Measurements from ENCODE around the gene SLC9A9.

Gene SLC9A9

GRCh38 chr3:143604402-143605185 lies 243.7 kb downstream of the SLC9A9 start:
- in situ Hi-C loops (cut with MboI; ENCODE audit: low sequenced_read_pairs) = no loop called here

- in situ Hi-C loops (cut with MboI; ENCODE audit: low sequenced_read_pairs) = no loop called here
Measured at GRCh38 chr3:143603774-143604173, 244.5 kb downstream of the SLC9A9 start.

- in situ Hi-C loops (cut with MboI; ENCODE audit: low sequenced_read_pairs) = no loop called here
Measured at GRCh38 chr3:143601723-143602484, 246.4 kb downstream of the SLC9A9 start.

- in situ Hi-C loops (cut with MboI; ENCODE audit: low sequenced_read_pairs) = no loop called here
Measured at GRCh38 chr3:143600756-143601718, 247.2 kb downstream of the SLC9A9 start.

GRCh38 chr3:143597774-143598652 lies 250.3 kb downstream of the SLC9A9 start:
- in situ Hi-C loops (cut with MboI; ENCODE audit: low sequenced_read_pairs) = no loop called here

GRCh38 chr3:143596957-143597642 lies 251.2 kb downstream of the SLC9A9 start:
- in situ Hi-C loops (cut with MboI; ENCODE audit: low sequenced_read_pairs) = no loop called here

- in situ Hi-C loops (cut with MboI; ENCODE audit: low sequenced_read_pairs) = no loop called here
Measured at GRCh38 chr3:143595456-143596077, 252.7 kb downstream of the SLC9A9 start.

- in situ Hi-C loops (cut with MboI; ENCODE audit: low sequenced_read_pairs) = no loop called here
Measured at GRCh38 chr3:143594206-143594605, 254.1 kb downstream of the SLC9A9 start.

- in situ Hi-C loops (cut with MboI; ENCODE audit: low sequenced_read_pairs) = no loop called here
Measured at GRCh38 chr3:143590660-143591059, 257.6 kb downstream of the SLC9A9 start.

- in situ Hi-C loops (cut with MboI; ENCODE audit: low sequenced_read_pairs) = no loop called here
Measured at GRCh38 chr3:143586576-143586975, 261.7 kb downstream of the SLC9A9 start.

GRCh38 chr3:143585720-143586456 lies 262.4 kb downstream of the SLC9A9 start:
- in situ Hi-C loops (cut with MboI; ENCODE audit: low sequenced_read_pairs) = no loop called here

- in situ Hi-C loops (cut with MboI; ENCODE audit: low sequenced_read_pairs) = no loop called here
Measured at GRCh38 chr3:143584474-143584873, 263.8 kb downstream of the SLC9A9 start.

GRCh38 chr3:143581972-143582722 lies 266.1 kb downstream of the SLC9A9 start:
- in situ Hi-C loops (cut with MboI; ENCODE audit: low sequenced_read_pairs) = no loop called here

GRCh38 chr3:143578810-143579435 lies 269.3 kb downstream of the SLC9A9 start:
- in situ Hi-C loops (cut with MboI; ENCODE audit: low sequenced_read_pairs) = no loop called here

GRCh38 chr3:143576568-143577270 lies 271.5 kb downstream of the SLC9A9 start:
- in situ Hi-C loops (cut with MboI; ENCODE audit: low sequenced_read_pairs) = no loop called here

- in situ Hi-C loops (cut with MboI; ENCODE audit: low sequenced_read_pairs) = no loop called here
Measured at GRCh38 chr3:143574933-143575332, 273.3 kb downstream of the SLC9A9 start.
